GM18873 (cell line): ENCODE results near the gene HECTD2.

Source experiments
- ATAC-seq: cut with Tn5 transposase; IDR thresholded peaks from one replicate; pipeline ENCODE4 v1.9.1; 2021; ENCODE audit warnings: mild to moderate bottlenecking, moderate library complexity, moderate number of reproducible peaks; ENCODE audit not compliant: unreplicated experiment, low FRiP score

The HECTD2 gene

GRCh38 chr10:91562839-91563581, 152.9 kb downstream of the HECTD2 start:
- no peak for ATAC-seq

DNA sequence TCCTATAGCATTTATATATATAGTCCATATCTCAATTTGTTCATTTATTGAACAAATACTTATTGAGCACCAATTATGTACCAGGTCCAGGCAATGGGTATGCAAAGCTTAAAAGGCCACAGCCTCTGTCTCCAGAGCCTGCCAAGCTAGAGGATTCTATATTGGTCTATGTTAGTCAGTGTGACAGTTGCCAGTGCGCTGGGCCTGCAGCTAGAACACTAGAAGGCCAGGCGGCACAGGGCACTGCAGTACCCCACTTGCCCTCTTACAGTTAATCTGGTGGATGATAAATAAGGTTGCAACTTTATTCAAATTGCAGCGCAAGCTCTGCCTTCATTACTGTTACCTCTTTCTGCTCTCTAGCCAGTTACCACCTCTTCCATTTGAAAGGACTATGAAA, 153.9 kb downstream of the HECTD2 start:
- no peak for ATAC-seq
